HFFc6 (cell line): Measurements from ENCODE around the gene NCAM1. TPM values are rescaled to one million over a fixed set of nuclear protein-coding genes. Genes with fewer than 3 reads are reported as not detected.

Experiments used
- DNase-seq: peaks from one replicate; pipeline ENCODE4 v3.0.0-alpha.2; 2018
- H3K27ac Mint-ChIP-seq: 2 replicates; pipeline ENCODE4 v1.8.0; 2020; ENCODE audit warnings: mild to moderate bottlenecking, mixed read lengths
- H3K27me3 Mint-ChIP-seq: 2 replicates; pipeline ENCODE4 v1.8.0; 2021; ENCODE audit warnings: mild to moderate bottlenecking, moderate library complexity, mixed read lengths; ENCODE audit not compliant: insufficient read depth
- H3K36me3 Mint-ChIP-seq: 2 replicates; pipeline ENCODE4 v1.8.0; 2021; ENCODE audit warnings: low read depth, mixed read lengths
- H3K4me1 Mint-ChIP-seq: 2 replicates; pipeline ENCODE4 v1.8.0; 2020; ENCODE audit warnings: low read depth, mixed read lengths
- H3K4me3 Mint-ChIP-seq: 2 replicates; pipeline ENCODE4 v1.8.0; 2020; ENCODE audit warnings: mild to moderate bottlenecking, moderate library complexity, mixed read lengths
- H3K9me3 Mint-ChIP-seq: 2 replicates; pipeline ENCODE4 v1.8.0; 2020; ENCODE audit warnings: mild to moderate bottlenecking, mixed read lengths
- total RNA-seq, 6 experiments: library from RNA; stranded (reverse); fragmentation: NEBNext Ultra II Directional; extraction: Animal tissue kit (Norgen Biotek cat#: 25700); gene quantifications; 2 replicates in 1 of 6; 3 replicates in 5 of 6; pipeline ENCODE4 v1.2.3, GENCODE V29; 2021
- TF ChIP-seq, protein P1 (sequence below): fragments of 200-600 bp; sonication (generic); IDR thresholded peaks from 2 replicates; pipeline ENCODE4 v1.5.0; 2021; ENCODE audit warnings: antibody characterized with exemption, mild to moderate bottlenecking

Gene NCAM1
- total RNA-seq, 6 experiments from 2014 or later = 0.20 TPM; not detected in 5

DNA sequence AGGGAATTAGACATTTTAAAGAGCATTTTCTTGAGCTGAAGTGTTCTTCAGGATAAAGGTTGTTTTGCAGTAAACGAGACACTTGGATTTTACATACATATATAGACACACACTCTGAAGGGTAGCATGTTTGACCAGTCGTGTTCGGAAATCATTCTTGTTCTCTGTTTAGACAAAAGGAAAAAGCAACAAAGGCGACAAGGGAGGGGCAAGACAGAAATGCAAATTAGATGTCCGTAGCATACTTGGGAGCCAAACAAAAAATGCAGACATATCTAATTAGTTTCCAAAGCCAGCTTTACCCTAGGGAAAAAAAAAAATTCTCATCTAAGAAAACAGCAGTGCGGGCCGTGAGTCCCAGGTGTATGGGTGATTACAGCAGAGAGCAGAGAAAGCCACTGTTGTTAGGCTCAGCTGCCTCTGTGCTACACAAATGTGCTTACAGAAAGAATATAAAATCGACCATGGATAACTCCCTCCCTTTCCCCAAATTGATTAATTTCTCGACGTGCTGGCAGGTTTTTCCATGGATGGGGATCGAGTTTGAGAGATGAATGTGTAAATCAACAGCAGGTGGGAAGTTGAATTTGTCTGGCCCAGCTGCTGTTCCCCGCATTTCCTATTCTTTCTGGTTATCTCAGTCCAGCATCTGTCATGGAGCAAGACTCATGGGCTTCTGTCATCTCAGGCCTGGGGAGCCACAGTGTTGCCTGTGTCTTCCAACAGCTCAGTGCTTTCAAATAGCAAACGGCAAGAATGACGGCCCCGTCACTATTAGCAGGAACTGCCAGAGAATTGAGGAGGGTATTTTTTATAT, 176.7 kb downstream of the NCAM1 start:
- no peak for DNase-seq
- H3K4me1 Mint-ChIP-seq = no peaks in the 10 kb centered on the region
- H3K27me3 Mint-ChIP-seq = no peaks in the 10 kb centered on the region; the same call in 1 of the 2 replicates
- peaks cover 22% of the 10 kb centered on the region for H3K9me3 Mint-ChIP-seq
- TF ChIP-seq, protein P1, sequence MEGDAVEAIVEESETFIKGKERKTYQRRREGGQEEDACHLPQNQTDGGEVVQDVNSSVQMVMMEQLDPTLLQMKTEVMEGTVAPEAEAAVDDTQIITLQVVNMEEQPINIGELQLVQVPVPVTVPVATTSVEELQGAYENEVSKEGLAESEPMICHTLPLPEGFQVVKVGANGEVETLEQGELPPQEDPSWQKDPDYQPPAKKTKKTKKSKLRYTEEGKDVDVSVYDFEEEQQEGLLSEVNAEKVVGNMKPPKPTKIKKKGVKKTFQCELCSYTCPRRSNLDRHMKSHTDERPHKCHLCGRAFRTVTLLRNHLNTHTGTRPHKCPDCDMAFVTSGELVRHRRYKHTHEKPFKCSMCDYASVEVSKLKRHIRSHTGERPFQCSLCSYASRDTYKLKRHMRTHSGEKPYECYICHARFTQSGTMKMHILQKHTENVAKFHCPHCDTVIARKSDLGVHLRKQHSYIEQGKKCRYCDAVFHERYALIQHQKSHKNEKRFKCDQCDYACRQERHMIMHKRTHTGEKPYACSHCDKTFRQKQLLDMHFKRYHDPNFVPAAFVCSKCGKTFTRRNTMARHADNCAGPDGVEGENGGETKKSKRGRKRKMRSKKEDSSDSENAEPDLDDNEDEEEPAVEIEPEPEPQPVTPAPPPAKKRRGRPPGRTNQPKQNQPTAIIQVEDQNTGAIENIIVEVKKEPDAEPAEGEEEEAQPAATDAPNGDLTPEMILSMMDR = no peak
- H3K4me3 Mint-ChIP-seq = no peak overlapping the region
- H3K36me3 Mint-ChIP-seq = peaks cover 5% of the 10 kb centered on the region; the same call in 1 of the 2 replicates
- H3K27ac Mint-ChIP-seq = no peak overlapping the region

DNA sequence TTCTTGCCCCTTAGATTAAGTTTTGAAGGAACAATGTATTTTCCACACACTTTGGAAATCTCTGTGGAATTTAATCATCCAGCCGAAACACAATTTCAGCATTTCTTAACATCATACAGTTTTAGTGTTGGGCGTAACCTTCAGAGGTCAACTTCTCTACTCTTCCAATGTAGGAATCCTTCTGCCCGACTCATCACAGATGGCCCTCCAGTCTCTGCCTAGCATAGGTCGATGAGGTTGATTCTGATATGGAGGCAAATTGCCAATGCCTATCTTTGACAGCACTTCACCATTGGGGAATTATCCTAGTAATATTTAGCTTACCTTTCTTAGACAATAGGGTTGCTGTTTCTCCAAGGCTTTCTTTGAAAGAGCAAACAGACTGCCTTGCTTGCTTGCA, 177.5 kb downstream of the NCAM1 start:
- TF ChIP-seq, protein P1 = no peak
- no peaks in the 10 kb centered on the region for H3K4me1 Mint-ChIP-seq
- H3K36me3 Mint-ChIP-seq = peaks cover 5% of the 10 kb centered on the region; the same call in 1 of the 2 replicates
- H3K4me3 Mint-ChIP-seq = no peak overlapping the region
- peaks cover 22% of the 10 kb centered on the region for H3K9me3 Mint-ChIP-seq
- H3K27me3 Mint-ChIP-seq = no peaks in the 10 kb centered on the region; the same call in 1 of the 2 replicates
- no peak for DNase-seq
- no peak overlapping the region for H3K27ac Mint-ChIP-seq

DNA sequence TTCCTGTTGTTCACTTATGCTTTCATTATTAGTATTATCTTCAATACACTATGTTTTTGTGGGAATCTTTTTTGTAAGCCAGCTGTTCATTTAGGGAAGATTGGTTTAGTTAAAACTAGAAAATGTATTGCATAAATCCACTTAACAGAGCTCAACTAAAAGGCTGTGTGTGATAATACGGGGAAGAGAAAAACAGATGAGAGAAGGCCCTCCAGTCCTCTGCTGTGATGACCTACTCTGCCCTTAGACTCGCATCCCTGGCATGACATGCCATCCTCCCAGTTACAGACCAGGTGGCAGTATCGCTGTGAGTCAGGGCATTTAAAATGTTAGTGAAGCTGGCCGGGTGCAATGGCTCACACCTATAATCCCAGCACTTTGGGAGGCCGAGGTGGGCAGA, 179.8 kb downstream of the NCAM1 start:
- Mint-ChIP-seq H3K27me3 (no peaks in the 10 kb centered on the region; the same call in 1 of the 2 replicates), H3K9me3 (peaks cover 16% of the 10 kb centered on the region)
- TF ChIP-seq, protein P1 = no peak

DNA sequence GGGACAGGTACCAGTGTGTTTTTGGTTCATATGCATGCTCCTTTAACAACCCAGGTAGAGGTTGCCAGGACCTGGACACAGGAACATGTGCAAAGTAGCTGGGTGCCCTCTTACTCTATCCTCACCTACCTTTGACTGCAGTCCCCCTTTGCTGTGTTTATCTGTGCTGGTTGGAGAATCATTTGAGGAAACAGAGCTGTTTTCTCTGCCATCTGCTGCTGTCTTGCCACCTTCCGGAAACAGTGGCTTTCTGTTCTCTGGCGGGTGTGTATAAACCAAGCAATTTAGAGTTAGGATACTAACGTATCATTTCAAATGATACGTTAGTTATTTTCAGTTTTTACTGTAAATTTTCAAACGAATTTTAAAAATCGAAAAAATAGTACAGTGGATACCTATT, 181.3 kb downstream of the NCAM1 start:
- TF ChIP-seq, protein P1 = no peak
- Mint-ChIP-seq H3K4me1 (no peaks in the 10 kb centered on the region), H3K27ac (no peak overlapping the region), H3K9me3 (peaks cover 9% of the 10 kb centered on the region; the same call in 1 of the 2 replicates), H3K27me3 (no peaks in the 10 kb centered on the region; the same call in 1 of the 2 replicates), H3K4me3 (no peak overlapping the region), H3K36me3 (no peaks in the 10 kb centered on the region)
- no peak for DNase-seq

More for the DNA sequence above, 179.8 kb downstream of the NCAM1 start:
- Mint-ChIP-seq H3K4me3 (no peak overlapping the region), H3K4me1 (no peaks in the 10 kb centered on the region), H3K36me3 (peaks cover 3% of the 10 kb centered on the region; the same call in 1 of the 2 replicates), H3K27ac (no peak overlapping the region)
- no peak for DNase-seq

DNA sequence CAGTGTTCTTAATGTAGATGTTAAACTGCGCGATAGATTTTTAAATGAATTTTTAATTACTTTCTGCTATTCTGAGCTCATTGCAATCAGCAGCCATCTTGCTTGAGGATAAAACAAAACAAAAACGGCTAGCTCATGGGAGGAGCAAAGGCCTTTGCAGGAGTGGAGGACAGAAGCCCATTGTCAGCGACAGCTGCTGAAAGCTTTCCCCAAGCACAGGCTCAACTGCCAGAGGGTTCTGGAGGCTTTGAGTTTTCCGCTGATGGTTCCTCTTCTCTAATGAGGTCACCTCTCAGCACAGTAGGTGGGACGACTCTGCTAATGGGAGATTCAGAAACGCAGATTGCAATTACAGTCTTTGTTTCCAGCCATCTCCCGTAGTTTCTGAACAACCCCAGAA, 186.0 kb downstream of the NCAM1 start:
- H3K27ac Mint-ChIP-seq = no peak overlapping the region
- no peak overlapping the region for H3K4me3 Mint-ChIP-seq
- H3K36me3 Mint-ChIP-seq = no peaks in the 10 kb centered on the region
- H3K27me3 Mint-ChIP-seq = peaks cover 2% of the 10 kb centered on the region; the same call in 1 of the 2 replicates
- TF ChIP-seq, protein P1 = no peak
- peaks cover 21% of the 10 kb centered on the region for H3K9me3 Mint-ChIP-seq
- DNase-seq = no peak
- H3K4me1 Mint-ChIP-seq = no peaks in the 10 kb centered on the region
